Measurements from ENCODE around the gene PNKP.

The PNKP gene

DNA sequence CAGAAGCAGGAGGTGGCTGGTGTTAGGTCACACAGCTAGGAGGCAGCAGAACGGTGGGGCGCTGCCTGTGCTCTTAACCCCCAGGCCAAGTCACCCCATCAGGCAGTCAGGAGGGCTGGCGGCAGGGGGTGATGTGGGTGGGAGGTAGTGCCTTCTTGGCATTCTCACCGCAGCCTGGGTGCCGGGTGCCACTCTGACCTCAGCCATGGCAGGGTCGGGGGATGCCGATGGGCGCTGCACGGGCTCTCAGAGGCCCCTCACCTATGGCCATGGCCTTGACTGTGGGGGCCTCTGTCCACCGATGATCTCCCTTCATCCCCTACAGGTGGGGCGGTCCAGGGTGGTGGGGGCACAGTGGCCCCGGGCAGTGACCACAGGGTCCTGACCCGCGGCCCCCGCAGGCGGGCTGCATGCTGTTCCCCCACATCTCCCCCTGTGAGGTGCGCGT lies 10.8 kb downstream of the PNKP start:
- no peak overlapping the region for H2AFZ ChIP-seq (ENCODE audit: low read depth, low read length)
- H3K4me3 ChIP-seq (ENCODE audit: low read length), result no peak overlapping the region
- peaks cover 13% of the 10 kb centered on the region for H3K4me1 ChIP-seq (ENCODE audit: insufficient read depth, low read length)
- peaks cover 79% of the 10 kb centered on the region for H3K36me3 ChIP-seq (ENCODE audit: insufficient read depth, low read length)
- no peaks in the 10 kb centered on the region for H3K9me3 ChIP-seq (ENCODE audit: low read length)
- H3K27me3 ChIP-seq (ENCODE audit: insufficient read depth, low read length), result no peaks in the 10 kb centered on the region

DNA sequence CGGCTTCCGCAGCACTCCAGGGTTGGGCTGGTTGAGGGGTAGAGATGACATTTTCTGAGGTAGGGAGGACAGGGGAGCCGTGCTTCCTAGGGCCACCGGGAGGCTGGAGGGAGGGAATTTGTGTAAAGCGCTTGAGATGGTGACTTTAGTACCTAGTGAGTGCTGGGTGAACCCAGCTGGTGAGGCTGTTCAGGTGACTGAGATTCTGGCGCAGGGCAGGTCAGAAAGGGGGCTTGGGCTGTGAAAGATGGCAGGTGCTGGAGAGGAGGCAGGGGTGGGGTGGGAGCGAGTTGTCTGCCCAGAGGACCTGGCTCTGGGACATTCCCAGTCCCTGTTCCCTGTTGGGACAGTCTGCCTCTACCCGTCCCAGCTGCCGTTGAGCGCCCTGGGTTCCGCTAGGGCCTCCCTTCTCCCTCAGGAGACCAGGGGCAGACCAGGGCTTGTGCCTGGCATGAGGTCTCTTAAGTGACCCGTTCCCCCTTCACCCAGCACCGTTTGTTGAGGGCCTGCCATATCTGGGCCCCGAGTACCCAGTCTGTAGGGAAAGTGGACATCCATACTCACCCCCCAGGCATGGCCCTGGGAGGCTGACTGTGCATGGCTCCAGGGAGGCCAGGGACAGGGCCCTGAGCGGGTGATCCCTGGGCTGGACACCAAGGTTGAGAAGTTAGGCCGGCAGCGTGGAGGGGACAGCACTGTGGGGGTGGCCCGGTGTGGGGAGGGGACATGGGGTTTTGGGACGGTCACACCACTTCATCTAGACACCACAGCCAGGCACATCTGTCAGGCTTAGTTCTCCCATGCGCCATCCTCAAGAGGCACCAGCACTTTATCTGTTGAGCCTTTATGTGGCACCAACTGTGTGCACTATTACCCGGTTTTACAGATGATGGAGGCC lies 11.5 kb downstream of the PNKP start:
- Histone ChIP-seq H3K4me1 (ENCODE audit: insufficient read depth, low read length) (peaks cover 13% of the 10 kb centered on the region), H3K27me3 (ENCODE audit: insufficient read depth, low read length) (no peaks in the 10 kb centered on the region), H2AFZ (ENCODE audit: low read depth, low read length) (no peak overlapping the region), H3K9me3 (ENCODE audit: low read length) (no peaks in the 10 kb centered on the region), H3K36me3 (ENCODE audit: insufficient read depth, low read length) (peaks cover 72% of the 10 kb centered on the region), H3K4me3 (ENCODE audit: low read length) (no peak overlapping the region)

DNA sequence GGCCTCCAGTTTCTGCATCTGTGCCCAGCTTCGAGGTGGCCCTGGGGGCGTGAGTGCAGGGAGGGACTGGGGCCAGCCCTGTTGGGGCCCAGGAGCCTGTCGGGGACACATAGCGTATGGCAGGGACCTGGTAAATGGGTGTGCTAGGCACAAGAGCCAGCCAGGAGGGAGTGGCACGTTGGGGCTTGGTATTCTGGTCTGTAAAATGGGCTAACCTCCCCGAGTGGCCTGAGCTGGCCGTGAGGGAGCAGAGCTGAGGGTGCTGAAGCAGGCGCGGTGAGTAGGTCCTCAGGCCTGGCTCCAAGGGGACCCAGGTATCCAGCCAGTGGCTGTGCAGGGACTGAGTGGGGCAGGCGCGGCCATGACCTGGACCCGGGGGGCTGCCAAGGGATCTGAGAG lies 12.1 kb downstream of the PNKP start:
- Histone ChIP-seq H3K9me3 (ENCODE audit: low read length) (no peaks in the 10 kb centered on the region), H3K4me1 (ENCODE audit: insufficient read depth, low read length) (peaks cover 14% of the 10 kb centered on the region), H3K4me3 (ENCODE audit: low read length) (no peak overlapping the region), H3K36me3 (ENCODE audit: insufficient read depth, low read length) (peaks cover 66% of the 10 kb centered on the region), H3K27me3 (ENCODE audit: insufficient read depth, low read length) (no peaks in the 10 kb centered on the region), H2AFZ (ENCODE audit: low read depth, low read length) (no peak overlapping the region)

DNA sequence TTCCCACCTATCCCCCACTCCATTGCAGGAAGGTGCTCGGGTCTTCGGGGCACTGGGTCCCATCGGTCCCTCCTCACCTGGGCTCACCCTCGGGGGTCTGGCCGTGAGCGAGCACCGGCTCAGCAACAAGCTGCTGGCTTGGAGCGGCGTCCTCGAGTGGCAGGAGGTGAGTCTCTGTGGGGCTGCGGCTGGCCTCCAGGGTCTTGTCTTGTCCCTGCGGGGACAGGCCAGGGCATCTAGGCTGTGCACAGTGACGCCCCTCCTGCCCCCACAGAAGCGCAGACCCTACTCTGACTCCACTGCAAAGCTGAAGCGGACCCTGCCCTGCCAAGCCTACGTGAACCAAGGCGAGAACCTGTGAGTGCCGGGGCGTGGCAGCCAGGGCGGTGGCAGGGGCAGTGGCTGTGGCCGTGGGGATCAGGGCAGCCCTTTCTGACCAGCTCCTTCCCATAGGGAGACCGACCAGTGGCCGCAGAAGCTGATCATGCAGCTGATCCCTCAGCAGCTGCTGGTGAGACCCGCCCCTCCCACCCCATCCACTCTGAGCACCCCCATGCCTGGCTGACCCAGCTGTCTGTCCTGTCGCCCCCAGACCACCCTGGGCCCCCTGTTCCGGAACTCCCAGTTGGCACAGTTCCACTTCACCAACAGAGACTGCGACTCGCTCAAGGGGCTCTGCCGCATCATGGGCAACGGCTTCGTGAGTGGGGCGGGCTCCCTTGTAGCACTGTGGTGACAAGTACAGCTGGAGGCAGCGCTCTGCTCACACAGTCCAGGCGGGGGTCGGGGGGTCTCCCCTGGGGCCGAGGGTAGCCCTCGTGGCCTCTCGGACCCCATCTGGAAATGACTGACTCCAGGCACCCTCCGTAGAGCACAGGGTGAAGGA lies 12.8 kb downstream of the PNKP start:
- Histone ChIP-seq H3K4me1 (ENCODE audit: insufficient read depth, low read length) (peaks cover 18% of the 10 kb centered on the region), H3K27me3 (ENCODE audit: insufficient read depth, low read length) (no peaks in the 10 kb centered on the region), H2AFZ (ENCODE audit: low read depth, low read length) (no peak overlapping the region), H3K36me3 (ENCODE audit: insufficient read depth, low read length) (peaks cover 59% of the 10 kb centered on the region), H3K4me3 (ENCODE audit: low read length) (no peak overlapping the region), H3K9me3 (ENCODE audit: low read length) (no peaks in the 10 kb centered on the region)

DNA sequence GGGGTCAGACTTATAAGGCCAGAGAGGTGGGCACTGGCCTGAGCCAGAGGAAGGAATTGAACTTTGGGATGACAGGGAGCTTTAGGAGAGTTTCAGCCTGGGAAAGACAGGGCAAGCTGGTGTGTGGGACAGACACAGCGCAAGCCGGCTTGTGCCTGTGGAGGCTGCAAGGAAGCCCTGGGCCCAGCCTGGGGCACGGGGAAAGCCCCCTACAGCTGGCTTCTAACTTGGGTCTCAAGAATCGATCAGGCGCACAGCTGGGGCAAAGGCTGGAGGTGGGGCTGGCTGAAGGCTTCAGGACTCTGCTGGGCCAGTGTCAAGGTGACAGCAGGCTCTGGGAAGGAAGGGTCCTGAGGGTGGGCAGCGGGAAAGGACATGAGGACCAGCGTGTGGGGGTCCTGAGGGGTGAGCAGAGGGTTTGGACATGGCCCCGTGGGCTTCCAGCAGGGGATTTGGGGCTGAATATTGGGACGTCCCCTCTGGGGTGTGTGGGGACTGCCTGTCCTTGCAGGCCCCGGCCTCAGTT lies 13.5 kb downstream of the PNKP start:
- peaks cover 61% of the 10 kb centered on the region for H3K36me3 ChIP-seq (ENCODE audit: insufficient read depth, low read length)

DNA sequence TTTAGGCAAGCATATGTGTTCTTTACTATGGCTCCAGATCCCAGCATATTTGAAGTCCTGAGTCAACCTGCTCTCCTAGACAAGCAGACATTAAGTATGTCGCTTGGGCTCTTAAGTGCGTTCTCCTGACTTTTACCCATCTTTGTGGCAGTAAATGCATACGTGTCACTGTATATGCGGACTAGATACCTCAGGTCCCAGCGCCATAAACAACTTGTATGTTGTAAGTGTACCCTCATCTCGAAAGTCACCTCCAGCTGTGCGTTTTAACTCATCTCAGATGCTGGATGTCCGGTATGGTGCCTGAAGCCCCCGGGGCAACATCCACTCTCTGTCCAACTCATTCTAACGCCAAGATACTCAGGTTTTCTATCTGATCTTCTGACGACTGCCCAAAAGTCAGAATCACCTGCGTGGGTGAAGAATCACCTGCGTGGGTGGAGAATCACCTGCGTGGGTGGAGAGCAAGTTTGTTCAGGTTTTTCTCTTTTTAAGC lies 14.7 kb downstream of the PNKP start:
- Histone ChIP-seq H3K36me3 (ENCODE audit: insufficient read depth, low read length) (peaks cover 50% of the 10 kb centered on the region), H3K27me3 (ENCODE audit: insufficient read depth, low read length) (no peaks in the 10 kb centered on the region), H3K4me3 (ENCODE audit: low read length) (peak overlapping the region; percentile 99)

More for the DNA sequence above, 13.5 kb downstream of the PNKP start:
- no peak overlapping the region for H2AFZ ChIP-seq (ENCODE audit: low read depth, low read length)
- no peak overlapping the region for H3K4me3 ChIP-seq (ENCODE audit: low read length)
- peaks cover 3% of the 10 kb centered on the region for H3K9me3 ChIP-seq (ENCODE audit: low read length)
- no peaks in the 10 kb centered on the region for H3K27me3 ChIP-seq (ENCODE audit: insufficient read depth, low read length)
- peaks cover 18% of the 10 kb centered on the region for H3K4me1 ChIP-seq (ENCODE audit: insufficient read depth, low read length)

DNA sequence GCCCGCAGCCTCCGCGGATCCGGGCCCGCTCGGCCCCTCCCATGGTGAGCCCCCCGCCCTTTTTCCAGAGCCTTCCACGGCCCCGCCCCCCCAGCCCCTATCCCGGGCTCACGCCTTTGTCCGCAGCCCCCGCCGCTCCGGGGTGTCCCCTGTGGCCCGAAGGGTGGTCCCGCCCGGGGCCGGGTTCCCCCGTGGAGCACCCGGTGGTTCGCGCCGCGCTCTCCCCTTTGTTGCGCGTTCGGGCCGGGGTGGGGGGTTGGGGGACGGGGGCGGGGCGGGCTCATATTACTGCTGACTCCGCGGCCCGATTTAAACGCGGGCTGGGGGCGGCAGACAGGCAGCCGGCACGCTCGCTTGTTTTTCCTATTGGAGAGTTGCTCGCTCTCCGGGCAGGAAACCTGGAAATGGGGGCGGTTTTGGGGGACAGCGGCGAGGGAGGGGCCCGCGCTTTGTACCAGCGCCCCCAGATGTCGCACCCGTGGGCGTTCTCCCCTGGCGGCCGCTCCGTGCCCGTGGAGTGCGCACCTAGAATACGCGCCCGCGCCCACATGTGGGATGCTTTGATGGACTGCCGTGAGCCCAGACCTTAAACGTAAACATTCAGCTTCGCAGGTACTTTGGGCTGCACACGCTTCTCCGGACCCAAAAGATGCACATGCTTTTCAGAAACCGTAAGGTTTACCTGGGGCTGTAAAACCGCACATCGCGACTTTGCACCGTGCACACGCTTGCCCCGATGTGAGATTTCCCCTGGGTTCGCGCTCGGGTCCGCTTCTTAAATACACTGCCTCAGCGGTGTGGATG lies 15.7 kb downstream of the PNKP start:
- Histone ChIP-seq H2AFZ (ENCODE audit: low read depth, low read length) (no peak overlapping the region), H3K9me3 (ENCODE audit: low read length) (peaks cover 4% of the 10 kb centered on the region), H3K36me3 (ENCODE audit: insufficient read depth, low read length) (peaks cover 40% of the 10 kb centered on the region), H3K4me1 (ENCODE audit: insufficient read depth, low read length) (peaks cover 18% of the 10 kb centered on the region), H3K4me3 (ENCODE audit: low read length) (peak overlapping the region; percentile 99), H3K27me3 (ENCODE audit: insufficient read depth, low read length) (no peaks in the 10 kb centered on the region)

More for the DNA sequence above, 14.7 kb downstream of the PNKP start:
- Histone ChIP-seq H2AFZ (ENCODE audit: low read depth, low read length) (no peak overlapping the region), H3K4me1 (ENCODE audit: insufficient read depth, low read length) (peaks cover 18% of the 10 kb centered on the region), H3K9me3 (ENCODE audit: low read length) (peaks cover 4% of the 10 kb centered on the region)

DNA sequence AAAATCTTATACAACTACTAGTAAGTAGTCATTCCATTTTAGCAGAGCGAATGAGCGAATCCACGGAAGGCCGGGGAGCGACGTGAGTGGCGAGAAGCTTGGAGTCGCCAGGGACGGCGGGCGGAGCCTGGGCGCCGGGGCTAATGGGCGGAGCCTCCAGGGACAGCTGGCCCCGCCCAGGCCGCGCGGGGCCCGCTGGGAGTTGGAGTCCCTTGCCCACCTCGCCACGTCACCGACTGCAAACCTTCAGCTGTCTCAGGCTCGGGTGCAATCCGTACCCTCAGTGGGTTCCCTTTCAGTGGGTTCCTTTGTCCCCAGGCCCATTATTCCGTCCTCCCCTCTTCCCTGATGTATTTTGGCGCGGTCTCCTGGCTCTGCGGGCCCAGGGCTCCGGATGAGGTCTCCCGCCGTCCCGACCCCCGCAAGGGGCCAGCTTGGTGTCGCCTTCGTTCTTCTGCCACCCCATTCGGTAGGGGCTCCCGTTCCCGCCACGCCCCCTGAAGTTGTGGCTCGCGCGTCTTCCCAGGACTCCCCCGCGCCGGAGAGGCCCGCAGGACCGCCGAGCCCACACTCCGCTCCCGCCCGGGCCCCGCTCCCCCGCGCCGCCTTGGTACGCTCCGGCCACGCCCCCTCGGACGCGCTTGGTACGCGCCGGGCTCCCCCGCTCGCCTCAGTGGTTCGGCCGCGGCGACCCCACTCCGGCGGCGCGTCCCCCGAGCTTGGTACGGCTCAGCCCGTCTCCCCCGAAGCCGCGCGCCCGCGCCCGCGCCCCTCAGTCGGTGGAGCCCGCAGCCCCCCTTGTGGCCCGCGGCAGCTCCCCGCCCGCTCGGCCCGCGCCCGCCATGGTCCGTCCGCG lies 16.7 kb downstream of the PNKP start, which contains the start of gene PTOV1:
PTOV1 (plus strand) TSS at position 673 of the 856 bp plus-strand sequence.
- H2AFZ ChIP-seq (ENCODE audit: low read depth, low read length), result peak within 1 kb of the TSS; percentile 96
- H3K27me3 ChIP-seq (ENCODE audit: insufficient read depth, low read length), result no peaks in the 10 kb centered on the region
- peaks cover 4% of the 10 kb centered on the region for H3K9me3 ChIP-seq (ENCODE audit: low read length)
- peaks cover 31% of the 10 kb centered on the region for H3K36me3 ChIP-seq (ENCODE audit: insufficient read depth, low read length)
- H3K4me1 ChIP-seq (ENCODE audit: insufficient read depth, low read length), result peaks cover 18% of the 10 kb centered on the region
- H3K4me3 ChIP-seq (ENCODE audit: low read length), result peak within 1 kb of the TSS; percentile 99

DNA sequence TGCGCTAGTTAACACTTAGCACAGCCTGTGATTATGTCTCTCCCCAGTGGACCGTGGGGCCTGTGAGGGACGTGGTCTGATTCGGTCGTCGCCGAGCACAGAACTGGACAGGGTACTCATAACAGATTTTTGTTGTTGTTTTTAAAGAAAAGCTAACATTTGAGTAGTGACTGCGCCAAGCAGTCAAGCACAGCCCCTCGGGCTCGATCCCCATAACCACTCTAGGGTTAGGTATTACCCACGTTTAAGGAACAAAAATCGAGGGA lies 17.2 kb downstream of the PNKP start:
- peaks cover 18% of the 10 kb centered on the region for H3K4me1 ChIP-seq (ENCODE audit: insufficient read depth, low read length)
- peak overlapping the region; percentile 96 for H2AFZ ChIP-seq (ENCODE audit: low read depth, low read length)
- H3K9me3 ChIP-seq (ENCODE audit: low read length), result peaks cover 4% of the 10 kb centered on the region
- no peaks in the 10 kb centered on the region for H3K27me3 ChIP-seq (ENCODE audit: insufficient read depth, low read length)
- H3K36me3 ChIP-seq (ENCODE audit: insufficient read depth, low read length), result peaks cover 26% of the 10 kb centered on the region
- H3K4me3 ChIP-seq (ENCODE audit: low read length), result peak overlapping the region; percentile 99

DNA sequence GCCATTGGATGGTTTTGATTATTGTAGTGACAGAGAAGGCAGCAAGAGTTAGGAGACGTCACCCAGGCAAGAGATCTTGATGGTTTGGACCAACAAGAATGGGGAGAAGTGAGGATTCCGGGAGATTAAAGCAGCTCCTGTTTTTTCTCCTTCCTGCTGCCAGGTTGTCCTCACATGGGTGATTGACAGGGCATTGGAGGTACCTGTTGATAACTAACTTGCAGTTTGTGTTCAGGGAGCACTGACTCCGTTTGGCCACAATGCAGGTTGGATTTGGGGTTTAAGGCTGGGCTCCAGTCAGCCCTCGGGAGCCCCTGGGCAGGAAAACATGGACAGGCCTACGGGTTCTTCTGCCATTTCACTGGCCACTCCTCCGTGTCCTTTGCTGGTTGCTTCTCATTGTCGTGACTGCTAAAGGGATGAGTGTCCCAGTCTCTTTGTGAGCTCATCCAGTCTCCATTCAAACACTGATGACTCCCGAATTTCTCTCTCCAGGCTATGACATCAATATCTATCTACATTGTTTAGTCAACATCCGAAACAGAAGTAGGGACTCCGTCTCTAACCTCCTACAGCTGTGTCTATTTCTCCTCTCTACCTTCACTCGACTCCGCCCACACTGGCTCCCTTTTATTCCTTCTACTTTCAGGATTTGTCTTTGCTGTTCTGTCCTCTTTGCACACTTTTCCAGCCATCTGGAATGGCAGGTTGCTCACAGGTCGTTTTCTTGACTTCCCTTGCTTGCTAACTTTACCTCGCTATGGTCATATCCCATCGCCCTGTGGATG lies 17.7 kb downstream of the PNKP start:
- H3K9me3 ChIP-seq (ENCODE audit: low read length), result peaks cover 4% of the 10 kb centered on the region
- peak overlapping the region; percentile 99 for H3K4me3 ChIP-seq (ENCODE audit: low read length)
- no peaks in the 10 kb centered on the region for H3K27me3 ChIP-seq (ENCODE audit: insufficient read depth, low read length)
- H3K36me3 ChIP-seq (ENCODE audit: insufficient read depth, low read length), result peaks cover 22% of the 10 kb centered on the region
- peaks cover 18% of the 10 kb centered on the region for H3K4me1 ChIP-seq (ENCODE audit: insufficient read depth, low read length)
- no peak overlapping the region for H2AFZ ChIP-seq (ENCODE audit: low read depth, low read length)

DNA sequence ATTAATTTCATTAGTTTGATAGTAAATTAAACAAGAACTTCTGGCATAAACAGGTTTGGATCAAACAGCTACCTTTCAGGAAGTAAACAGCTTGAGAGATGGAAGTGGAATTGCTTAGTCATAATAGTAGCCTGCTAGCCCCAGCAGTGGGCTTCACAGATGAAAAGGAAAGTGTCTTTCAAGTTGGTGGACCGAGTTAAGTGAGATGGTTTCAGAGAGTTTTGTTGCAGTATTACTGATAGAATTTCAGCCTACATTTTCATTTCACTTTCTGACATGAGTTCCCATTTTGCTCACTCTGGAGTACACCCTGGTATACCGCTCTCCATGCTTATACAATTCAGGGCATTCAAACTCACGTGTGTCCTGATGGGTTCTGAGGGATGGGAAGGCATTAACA lies 18.4 kb downstream of the PNKP start:
- H3K4me3 ChIP-seq (ENCODE audit: low read length), result no peak overlapping the region
- H3K27me3 ChIP-seq (ENCODE audit: insufficient read depth, low read length), result no peaks in the 10 kb centered on the region
- H3K9me3 ChIP-seq (ENCODE audit: low read length), result peaks cover 4% of the 10 kb centered on the region
- no peak overlapping the region for H2AFZ ChIP-seq (ENCODE audit: low read depth, low read length)
- peaks cover 18% of the 10 kb centered on the region for H3K4me1 ChIP-seq (ENCODE audit: insufficient read depth, low read length)
- H3K36me3 ChIP-seq (ENCODE audit: insufficient read depth, low read length), result peaks cover 15% of the 10 kb centered on the region
